ENCODE results near the gene ITPA.

Gene ITPA

GRCh38 chr20:3233131-3233990 lies 24.1 kb downstream of the ITPA start:
- DNase-seq (ENCODE audit: low read depth, low spot score), result no peak
- H3K4me1 ChIP-seq (ENCODE audit: insufficient read depth, insufficient read length), result peaks cover 7% of the 10 kb centered on the region
- H3K36me3 ChIP-seq (ENCODE audit: insufficient read depth, insufficient read length, low read length), result peaks cover 18% of the 10 kb centered on the region
- H3K9me3 ChIP-seq (ENCODE audit: insufficient read depth, low read length), result no peaks in the 10 kb centered on the region
- no peak overlapping the region for H3K4me3 ChIP-seq (ENCODE audit: insufficient read length, low read depth)
- no peak overlapping the region for H3K9ac ChIP-seq (ENCODE audit: insufficient read length, low read depth)
- H3K27me3 ChIP-seq (ENCODE audit: insufficient read depth, insufficient read length), result peaks cover 28% of the 10 kb centered on the region
- TF ChIP-seq ZNF274 (IDR thresholded peaks at IDR 0.05; ENCODE audit: low read depth, low read length) (no peak), SUZ12 (IDR thresholded peaks at IDR 0.05; ENCODE audit: extremely low read depth, insufficient read depth, insufficient read length) (no peak), YY1 (IDR thresholded peaks at IDR 0.05; ENCODE audit: insufficient read depth, insufficient read length) (no peak)

DNA sequence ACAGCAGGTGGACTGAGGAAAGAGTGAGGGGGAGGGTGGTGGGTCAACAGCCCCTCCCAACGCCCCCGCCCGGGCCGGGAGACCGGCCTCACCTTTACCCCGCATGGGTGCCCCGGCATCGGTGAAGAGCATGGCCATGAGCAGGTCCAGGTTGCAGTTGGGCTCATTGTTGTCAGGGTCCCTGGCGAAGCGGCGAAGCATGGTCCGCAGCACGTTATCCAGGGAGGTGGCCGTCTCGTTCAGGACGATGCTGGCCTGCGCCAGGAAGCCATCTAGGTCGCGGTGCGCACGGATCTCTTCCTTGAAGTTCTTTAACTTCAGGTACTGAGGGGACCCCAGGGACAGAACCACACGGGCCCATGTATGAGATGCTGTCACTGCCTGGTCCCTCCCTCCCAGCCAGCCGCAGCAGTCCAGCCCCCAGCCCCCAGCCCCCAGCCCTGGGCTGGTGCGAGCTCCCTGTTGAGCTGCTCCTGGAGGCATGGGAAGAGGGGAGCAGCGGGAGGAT lies 24.7 kb downstream of the ITPA start:
- DNase-seq (ENCODE audit: low read depth, low spot score), result no peak
- H3K4me1 ChIP-seq (ENCODE audit: insufficient read depth, insufficient read length), result peaks cover 7% of the 10 kb centered on the region
- no peak overlapping the region for H3K4me3 ChIP-seq (ENCODE audit: insufficient read length, low read depth)
- no peaks in the 10 kb centered on the region for H3K9me3 ChIP-seq (ENCODE audit: insufficient read depth, low read length)
- TF ChIP-seq YY1 (IDR thresholded peaks at IDR 0.05; ENCODE audit: insufficient read depth, insufficient read length), result no peak
- no peak for TF ChIP-seq ZNF274 (IDR thresholded peaks at IDR 0.05; ENCODE audit: low read depth, low read length)
- no peak for TF ChIP-seq SUZ12 (IDR thresholded peaks at IDR 0.05; ENCODE audit: extremely low read depth, insufficient read depth, insufficient read length)
- H3K27me3 ChIP-seq (ENCODE audit: insufficient read depth, insufficient read length), result peaks cover 34% of the 10 kb centered on the region
- H3K9ac ChIP-seq (ENCODE audit: insufficient read length, low read depth), result no peak overlapping the region
- peaks cover 16% of the 10 kb centered on the region for H3K36me3 ChIP-seq (ENCODE audit: insufficient read depth, insufficient read length, low read length)

DNA sequence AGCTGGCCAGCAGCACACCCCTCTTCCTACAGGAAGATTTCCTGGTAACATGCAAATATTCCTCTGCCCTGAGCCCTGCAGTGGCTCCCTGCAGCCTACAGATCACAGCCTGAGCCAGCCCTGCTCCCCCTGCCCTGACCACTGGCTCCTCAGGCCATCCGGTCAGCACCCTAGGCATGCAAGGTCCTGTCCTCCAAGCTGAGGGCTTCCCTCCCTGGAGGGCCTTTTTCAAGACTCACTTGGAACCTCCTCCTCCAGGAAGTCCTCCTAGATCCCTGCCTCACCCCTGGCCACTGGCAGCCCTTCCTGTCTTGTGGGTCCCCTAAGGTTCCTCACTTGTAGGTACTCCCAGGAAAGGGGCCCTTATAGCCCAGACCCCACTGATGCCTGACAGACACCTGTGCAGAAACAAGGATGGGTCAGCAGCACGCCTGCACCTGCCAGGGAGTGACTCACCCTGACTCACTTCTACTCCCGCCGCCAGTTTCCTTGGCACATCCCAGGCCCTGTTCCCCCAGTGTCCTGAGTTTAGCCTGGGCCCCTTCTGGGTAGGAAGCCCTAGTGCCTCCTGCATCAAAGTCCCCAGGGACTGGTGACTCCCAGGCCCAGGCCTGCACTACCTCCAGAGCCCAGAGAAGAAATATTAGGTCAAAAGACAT lies 26.5 kb downstream of the ITPA start:
- Histone ChIP-seq H3K4me3 (ENCODE audit: insufficient read length, low read depth) (no peak overlapping the region), H3K9ac (ENCODE audit: insufficient read length, low read depth) (no peak overlapping the region), H3K4me1 (ENCODE audit: insufficient read depth, insufficient read length) (peaks cover 7% of the 10 kb centered on the region), H3K36me3 (ENCODE audit: insufficient read depth, insufficient read length, low read length) (peaks cover 8% of the 10 kb centered on the region), H3K9me3 (ENCODE audit: insufficient read depth, low read length) (no peaks in the 10 kb centered on the region), H3K27me3 (ENCODE audit: insufficient read depth, insufficient read length) (peaks cover 46% of the 10 kb centered on the region)
- no peak for DNase-seq (ENCODE audit: low read depth, low spot score)
- TF ChIP-seq ZNF274 (IDR thresholded peaks at IDR 0.05; ENCODE audit: low read depth, low read length) (no peak), SUZ12 (IDR thresholded peaks at IDR 0.05; ENCODE audit: extremely low read depth, insufficient read depth, insufficient read length) (no peak), YY1 (IDR thresholded peaks at IDR 0.05; ENCODE audit: insufficient read depth, insufficient read length) (no peak)

DNA sequence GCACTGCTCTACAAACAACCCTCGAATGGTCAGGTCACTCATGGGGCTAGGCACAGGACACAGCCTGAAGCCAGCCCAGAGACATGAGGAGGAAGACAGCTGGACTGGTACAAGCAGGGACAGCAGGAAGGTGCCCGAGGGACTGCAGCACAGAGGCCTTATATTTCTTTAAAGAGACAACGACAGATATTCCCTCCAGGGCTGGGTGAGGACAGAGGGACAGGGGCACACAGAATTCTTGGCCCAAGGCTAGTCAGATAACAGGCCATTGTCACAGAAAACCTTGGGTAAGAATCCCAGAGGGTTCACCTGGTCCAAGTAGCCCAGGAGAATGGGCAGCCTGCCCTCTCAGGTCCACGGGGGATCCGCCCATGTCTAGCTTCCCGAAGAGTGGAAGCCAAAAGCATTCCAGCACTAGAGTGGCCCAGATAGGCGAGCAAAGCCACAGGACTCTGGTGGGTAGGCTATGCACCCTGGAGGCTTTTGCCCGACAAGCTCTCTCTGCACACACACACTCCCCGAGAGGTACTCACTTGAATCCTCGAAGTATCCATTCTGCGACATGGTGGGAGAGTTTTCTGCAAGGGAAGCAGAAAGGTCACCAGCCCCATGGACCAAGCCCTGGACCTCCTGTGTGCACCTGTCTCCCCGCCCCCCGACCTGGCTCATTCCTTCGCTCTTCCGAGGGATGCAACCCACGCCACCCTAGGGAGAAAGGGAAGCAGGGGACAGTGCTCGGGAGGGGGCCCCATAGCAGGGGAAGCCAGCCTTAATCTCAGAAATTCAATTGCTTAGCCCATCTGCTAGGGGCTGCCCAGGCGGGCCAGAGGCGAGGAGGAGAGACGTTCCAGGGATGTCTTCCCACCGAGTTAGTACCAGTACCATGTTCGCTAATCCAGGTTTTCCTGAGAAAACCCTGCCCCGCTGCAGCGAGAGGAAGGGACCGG lies 28.0 kb downstream of the ITPA start:
- peak overlapping the region; percentile 75 for H3K4me3 ChIP-seq (ENCODE audit: insufficient read length, low read depth)
- TF ChIP-seq SUZ12 (IDR thresholded peaks at IDR 0.05; ENCODE audit: extremely low read depth, insufficient read depth, insufficient read length) (no peak), YY1 (IDR thresholded peaks at IDR 0.05; ENCODE audit: insufficient read depth, insufficient read length) (no peak), ZNF274 (IDR thresholded peaks at IDR 0.05; ENCODE audit: low read depth, low read length) (no peak)
- peak overlapping the region; percentile 83 for H3K9ac ChIP-seq (ENCODE audit: insufficient read length, low read depth)
- H3K36me3 ChIP-seq (ENCODE audit: insufficient read depth, insufficient read length, low read length), result peaks cover 8% of the 10 kb centered on the region
- no peaks in the 10 kb centered on the region for H3K9me3 ChIP-seq (ENCODE audit: insufficient read depth, low read length)
- H3K4me1 ChIP-seq (ENCODE audit: insufficient read depth, insufficient read length), result peaks cover 9% of the 10 kb centered on the region
- no peak for DNase-seq (ENCODE audit: low read depth, low spot score)
- H3K27me3 ChIP-seq (ENCODE audit: insufficient read depth, insufficient read length), result peaks cover 54% of the 10 kb centered on the region

DNA sequence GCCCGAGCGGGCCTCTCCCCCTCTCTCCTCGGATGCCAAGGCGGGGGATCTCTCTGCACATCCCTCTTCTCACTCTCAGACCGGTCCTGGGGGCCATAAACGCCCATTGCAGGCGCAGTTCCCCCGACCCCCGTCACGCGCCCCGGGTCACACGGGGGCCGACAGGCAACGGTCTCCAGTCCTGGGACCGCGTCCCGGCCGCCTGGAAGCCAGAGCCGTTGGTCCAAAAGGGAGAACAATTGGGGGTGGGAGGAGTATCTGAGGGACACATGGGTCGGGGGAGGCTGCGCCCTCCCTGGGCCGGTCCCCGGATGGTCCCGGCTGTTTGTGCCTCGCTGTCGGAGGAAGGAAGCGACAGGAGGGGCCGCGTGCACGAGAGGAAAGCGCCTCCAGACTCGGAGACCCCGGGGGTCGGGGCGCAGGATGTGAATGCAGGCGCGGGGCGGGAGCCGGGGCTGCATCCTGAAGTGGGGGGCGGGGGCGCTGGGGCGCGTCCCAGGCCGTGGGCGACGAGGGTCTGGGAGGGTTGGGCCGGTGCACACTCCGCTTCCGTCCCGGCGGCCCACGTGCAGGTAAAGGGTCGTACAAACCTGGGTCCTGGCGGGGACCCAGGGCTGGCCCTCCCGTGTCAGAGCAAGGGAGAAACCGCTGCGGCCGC lies 28.8 kb downstream of the ITPA start:
- H3K4me1 ChIP-seq (ENCODE audit: insufficient read depth, insufficient read length), result peaks cover 9% of the 10 kb centered on the region
- H3K9ac ChIP-seq (ENCODE audit: insufficient read length, low read depth), result peak overlapping the region; percentile 83
- H3K27me3 ChIP-seq (ENCODE audit: insufficient read depth, insufficient read length), result peaks cover 54% of the 10 kb centered on the region

DNA sequence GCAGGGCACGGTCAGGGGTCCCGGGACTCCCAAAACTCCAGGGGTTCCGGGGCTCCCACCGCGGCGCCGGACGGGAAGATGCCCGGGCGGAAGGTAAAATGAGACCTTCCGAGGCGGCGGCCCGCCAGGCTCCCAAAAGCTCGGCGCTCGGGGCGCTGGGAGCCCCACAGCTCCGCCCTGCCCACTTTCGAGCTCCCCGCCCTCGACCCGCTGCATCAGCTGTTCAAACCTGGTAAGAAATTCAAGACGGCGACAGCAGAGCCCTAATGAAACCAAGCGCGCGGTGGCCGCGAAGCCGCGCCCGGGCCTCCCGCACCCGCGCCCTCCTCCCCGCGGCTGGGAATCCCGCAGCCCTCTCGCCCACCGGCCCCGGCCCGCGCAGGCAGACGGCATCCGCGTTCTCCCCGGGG lies 29.3 kb downstream of the ITPA start:
- Histone ChIP-seq H3K27me3 (ENCODE audit: insufficient read depth, insufficient read length) (peaks cover 54% of the 10 kb centered on the region), H3K9ac (ENCODE audit: insufficient read length, low read depth) (peak overlapping the region; percentile 83)

More for the DNA sequence above, 28.8 kb downstream of the ITPA start:
- Histone ChIP-seq H3K36me3 (ENCODE audit: insufficient read depth, insufficient read length, low read length) (peaks cover 7% of the 10 kb centered on the region), H3K4me3 (ENCODE audit: insufficient read length, low read depth) (peak overlapping the region; percentile 75), H3K9me3 (ENCODE audit: insufficient read depth, low read length) (no peaks in the 10 kb centered on the region)
- DNase-seq (ENCODE audit: low read depth, low spot score), result no peak
- TF ChIP-seq SUZ12 (IDR thresholded peaks at IDR 0.05; ENCODE audit: extremely low read depth, insufficient read depth, insufficient read length) (peak; percentile 60), YY1 (IDR thresholded peaks at IDR 0.05; ENCODE audit: insufficient read depth, insufficient read length) (no peak), ZNF274 (IDR thresholded peaks at IDR 0.05; ENCODE audit: low read depth, low read length) (no peak)

More for the DNA sequence above, 29.3 kb downstream of the ITPA start:
- no peaks in the 10 kb centered on the region for H3K9me3 ChIP-seq (ENCODE audit: insufficient read depth, low read length)
- TF ChIP-seq YY1 (IDR thresholded peaks at IDR 0.05; ENCODE audit: insufficient read depth, insufficient read length) (no peak), SUZ12 (IDR thresholded peaks at IDR 0.05; ENCODE audit: extremely low read depth, insufficient read depth, insufficient read length) (no peak), ZNF274 (IDR thresholded peaks at IDR 0.05; ENCODE audit: low read depth, low read length) (no peak)
- H3K36me3 ChIP-seq (ENCODE audit: insufficient read depth, insufficient read length, low read length), result peaks cover 2% of the 10 kb centered on the region
- DNase-seq (ENCODE audit: low read depth, low spot score), result no peak
- H3K4me3 ChIP-seq (ENCODE audit: insufficient read length, low read depth), result peak overlapping the region; percentile 75
- H3K4me1 ChIP-seq (ENCODE audit: insufficient read depth, insufficient read length), result peaks cover 9% of the 10 kb centered on the region
